Kidney (tissue), 14 donors: ENCODE data around the gene PRDM16. TPM values are rescaled to one million over a fixed set of nuclear protein-coding genes. Genes with fewer than 3 reads are reported as not detected.

Source experiments
- DNase-seq, 5 donors: peaks; one replicate each; pipeline ENCODE4 v3.0.0-alpha.2; 2013 to 2020
- FAIRE-seq: peaks from 2 replicates; lab custom pipeline; 2012; peaks lifted over from hg19 to GRCh38; lab: Jason Lieb, UNC
- H3K27ac ChIP-seq, 2 donors: one replicate each; pipeline ENCODE4 v1.7.0; 2013; ENCODE audit warnings: low read depth in 2 of 2, low read length in 2 of 2, inconsistent platforms in 1 of 2
- H3K27me3 ChIP-seq: one replicate; pipeline ENCODE4 v1.7.1; 2013; ENCODE audit warnings: low read length, inconsistent platforms; ENCODE audit not compliant: control insufficient read depth, insufficient read depth
- H3K36me3 ChIP-seq, 3 donors: one replicate each; pipeline versions ENCODE4 v1.7.0 to v1.7.1; 2013; ENCODE audit warnings: low read length in 3 of 3, control low read depth in 1 of 3, inconsistent platforms in 1 of 3; ENCODE audit not compliant: insufficient read depth in 3 of 3, control insufficient read depth in 2 of 3
- H3K4me1 ChIP-seq, 3 donors: one replicate each; pipeline versions ENCODE4 v1.7.0 to v1.7.1; 2013; ENCODE audit warnings: low read length in 3 of 3, inconsistent platforms in 1 of 3, low read depth in 1 of 3; ENCODE audit not compliant: control insufficient read depth in 2 of 3, insufficient read depth in 2 of 3
- H3K4me3 ChIP-seq, 3 donors: one replicate each; pipeline versions ENCODE4 v1.7.0 to v1.8.1; 2013; ENCODE audit warnings: low read length in 3 of 3, control low read depth in 1 of 3, inconsistent platforms in 1 of 3
- H3K9ac ChIP-seq, 3 donors: one replicate each; pipeline versions ENCODE4 v1.7.0 to v1.7.1; 2013; ENCODE audit warnings: low read length in 3 of 3, control low read depth in 1 of 3, inconsistent platforms in 1 of 3
- H3K9me3 ChIP-seq, 3 donors: one replicate each; pipeline versions ENCODE4 v1.7.0 to v1.7.1; 2013; ENCODE audit warnings: low read length in 3 of 3, control low read depth in 1 of 3, inconsistent platforms in 1 of 3; ENCODE audit not compliant: control insufficient read depth in 2 of 3, insufficient read depth in 1 of 3
- intact Hi-C: fragments of 100-400 bp; cut with DNase I; formaldehyde crosslinking; loops from one replicate; pipeline ENCODE4 v1.11.1; 2022
- polyA plus RNA-seq: library from polyadenylated mRNA; stranded (reverse); fragments of 350-450 nt; fragmentation: Illumina TruSeq; extraction: RNeasy Lipid Tissue Mini Kit (QIAGEN cat#74804); gene quantifications from one replicate; pipeline ENCODE4 v1.2.3, GENCODE V29; 2014; ENCODE audit warnings: low read depth, low replicate concordance; ENCODE audit not compliant: insufficient read depth
- total RNA-seq: library from RNA; stranded (reverse); fragmentation: NEBNext Ultra II Directional; extraction: Animal tissue kit (Norgen Biotek cat#: 25700); gene quantifications from one replicate; pipeline ENCODE4 v1.2.1, GENCODE V29; 2021
- TF ChIP-seq, protein P1 (sequence below): IDR thresholded peaks from 3 replicates; pipeline ENCODE4 v1.5.1; 2012; ENCODE audit warnings: mild to moderate bottlenecking, moderate library complexity, borderline replicate concordance; ENCODE audit not compliant: insufficient read depth; ENCODE audit errors: extremely low read depth
- donor health status: control.
- donor health status: control.
- donor health status: control.
- donor health status: control.
- donor health status: control.
- donor health status: DM: yes; HTN: yes; CAD: no.
- donor health status: Normal renal cell carcinoma (clear cell type).

The PRDM16 gene
- total and polyA plus RNA-seq, 2 donors from 2014 or later = 3.0 to 21.9 TPM

DNA sequence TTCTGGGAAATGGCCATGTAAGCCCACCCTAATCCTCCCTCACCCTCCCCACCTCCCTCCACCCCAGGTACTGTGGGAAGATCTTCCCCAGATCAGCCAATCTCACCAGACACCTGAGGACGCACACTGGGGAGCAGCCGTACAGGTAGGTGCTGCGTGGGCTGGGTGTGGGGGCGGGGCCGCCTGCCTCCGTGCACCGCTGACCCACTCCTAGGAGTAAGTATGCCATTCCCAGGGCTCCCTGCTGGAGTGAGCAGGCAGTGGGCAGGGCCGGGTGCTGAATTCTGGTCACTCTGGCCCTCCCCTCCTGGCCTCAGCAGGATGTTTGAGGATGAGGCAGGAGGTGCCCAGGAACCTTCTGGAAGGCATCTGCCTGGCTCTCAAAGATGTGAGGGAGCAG lies 349.6 kb downstream of the PRDM16 start:
- TF ChIP-seq, protein P1, sequence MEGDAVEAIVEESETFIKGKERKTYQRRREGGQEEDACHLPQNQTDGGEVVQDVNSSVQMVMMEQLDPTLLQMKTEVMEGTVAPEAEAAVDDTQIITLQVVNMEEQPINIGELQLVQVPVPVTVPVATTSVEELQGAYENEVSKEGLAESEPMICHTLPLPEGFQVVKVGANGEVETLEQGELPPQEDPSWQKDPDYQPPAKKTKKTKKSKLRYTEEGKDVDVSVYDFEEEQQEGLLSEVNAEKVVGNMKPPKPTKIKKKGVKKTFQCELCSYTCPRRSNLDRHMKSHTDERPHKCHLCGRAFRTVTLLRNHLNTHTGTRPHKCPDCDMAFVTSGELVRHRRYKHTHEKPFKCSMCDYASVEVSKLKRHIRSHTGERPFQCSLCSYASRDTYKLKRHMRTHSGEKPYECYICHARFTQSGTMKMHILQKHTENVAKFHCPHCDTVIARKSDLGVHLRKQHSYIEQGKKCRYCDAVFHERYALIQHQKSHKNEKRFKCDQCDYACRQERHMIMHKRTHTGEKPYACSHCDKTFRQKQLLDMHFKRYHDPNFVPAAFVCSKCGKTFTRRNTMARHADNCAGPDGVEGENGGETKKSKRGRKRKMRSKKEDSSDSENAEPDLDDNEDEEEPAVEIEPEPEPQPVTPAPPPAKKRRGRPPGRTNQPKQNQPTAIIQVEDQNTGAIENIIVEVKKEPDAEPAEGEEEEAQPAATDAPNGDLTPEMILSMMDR = no peak
- H3K27ac ChIP-seq = no peak overlapping the region
- H3K9ac ChIP-seq = no peak overlapping the region
- intact Hi-C loops = no loop called here
- H3K4me1 ChIP-seq = peaks cover 4 to 12% (median 4%) of the 10 kb centered on the region in 3 donors
- no peak overlapping the region for H3K4me3 ChIP-seq
- H3K36me3 ChIP-seq = peaks cover 0 to 3% (median 0%) of the 10 kb centered on the region in 3 donors
- H3K27me3 ChIP-seq = peaks cover 7% of the 10 kb centered on the region
- DNase-seq = no peak
- peaks cover 0 to 6% (median 0%) of the 10 kb centered on the region in 3 donors for H3K9me3 ChIP-seq
- FAIRE-seq = no peak

DNA sequence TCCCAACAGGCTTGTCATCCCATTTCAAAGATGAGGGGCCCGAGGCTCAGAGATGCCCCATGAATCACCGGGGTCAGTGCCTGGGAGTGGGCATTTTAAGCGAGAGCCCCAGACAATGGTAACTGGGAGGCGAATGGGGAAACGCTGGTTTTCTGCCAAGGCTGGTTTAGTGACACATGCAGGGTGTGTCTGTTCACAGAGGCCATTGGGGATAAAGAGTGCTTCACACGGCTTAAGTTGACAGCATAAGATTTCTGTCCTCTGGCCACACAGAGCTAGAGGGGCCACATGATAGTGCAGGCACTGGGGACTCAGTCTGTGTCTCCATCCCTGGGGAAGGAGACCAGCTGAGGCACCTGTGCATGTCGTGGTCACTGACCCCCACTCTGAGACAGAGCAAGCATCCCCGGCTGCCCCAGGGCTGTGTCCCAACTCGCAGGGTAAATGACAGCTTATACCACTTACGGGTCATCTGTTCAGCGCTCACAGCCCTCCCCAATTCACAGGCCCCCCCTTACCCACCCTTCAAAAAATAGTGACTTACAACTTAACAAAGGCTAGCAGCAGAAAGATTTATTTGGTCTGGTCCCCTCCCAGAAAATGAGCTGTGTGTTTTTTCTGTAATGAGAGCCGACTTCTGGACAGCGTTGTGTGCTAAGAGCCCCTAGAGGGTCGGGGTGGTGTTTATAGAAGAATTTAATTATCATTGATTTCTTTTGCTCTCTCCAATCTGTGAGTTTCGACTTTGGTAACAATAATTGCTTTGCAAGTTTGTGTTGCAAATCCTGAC lies 350.6 kb downstream of the PRDM16 start:
- H3K27me3 ChIP-seq = peaks cover 7% of the 10 kb centered on the region

DNA sequence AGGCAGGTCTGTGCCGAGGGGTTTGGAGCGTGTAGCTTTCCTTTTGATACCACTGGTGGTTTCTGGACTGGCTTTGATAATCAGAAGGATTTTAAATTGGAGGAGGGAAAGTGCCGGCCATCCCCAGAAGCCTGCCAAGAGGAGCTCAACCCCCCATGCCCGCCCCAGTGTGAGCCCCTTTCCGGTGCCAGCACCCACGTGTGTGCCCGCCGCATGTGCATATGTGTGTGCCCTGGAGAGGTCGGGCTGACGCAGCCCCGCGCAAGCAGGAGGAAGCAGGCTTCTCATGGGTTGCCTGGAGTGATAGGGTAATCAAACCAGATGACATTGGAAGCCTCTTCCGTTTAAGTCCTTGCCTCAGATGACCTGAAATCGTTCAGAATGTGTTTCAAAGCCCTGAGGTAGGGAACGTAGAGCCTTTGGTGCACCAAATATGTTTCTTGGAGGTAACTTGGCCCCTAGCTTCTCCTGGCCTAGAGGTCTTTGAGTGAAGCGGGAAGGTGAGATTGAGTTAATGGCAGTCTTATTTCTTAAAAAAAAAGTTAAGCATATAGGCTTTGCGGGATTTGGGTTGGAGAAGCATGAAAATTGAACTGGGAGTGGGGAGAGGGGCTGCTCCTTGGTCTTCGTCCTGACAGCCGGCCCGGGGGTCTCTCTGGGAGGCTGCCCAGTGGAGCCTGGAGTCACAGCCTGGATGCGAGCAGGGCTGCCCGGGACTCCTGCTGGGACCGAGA lies 351.4 kb downstream of the PRDM16 start:
- DNase-seq (no peak), FAIRE-seq (no peak)
- TF ChIP-seq, protein P1 = no peak
- Histone ChIP-seq H3K9ac (no peak overlapping the region), H3K27ac (no peak overlapping the region), H3K36me3 (peaks cover 0 to 3% (median 0%) of the 10 kb centered on the region in 3 donors), H3K9me3 (peaks cover 0 to 6% (median 0%) of the 10 kb centered on the region in 3 donors), H3K4me1 (peaks cover 4 to 15% (median 4%) of the 10 kb centered on the region in 3 donors), H3K4me3 (no peak overlapping the region), H3K27me3 (peaks cover 7% of the 10 kb centered on the region)
- intact Hi-C loops = loop anchor here (10.0 kb wide), 1 partner anchor 406 kb away; no protein-coding TSS in a partner anchor

More for the DNA sequence above, 350.6 kb downstream of the PRDM16 start:
- Histone ChIP-seq H3K27ac (no peak overlapping the region), H3K9ac (no peak overlapping the region), H3K4me3 (no peak overlapping the region), H3K4me1 (peaks cover 4 to 15% (median 4%) of the 10 kb centered on the region in 3 donors), H3K36me3 (peaks cover 0 to 3% (median 0%) of the 10 kb centered on the region in 3 donors), H3K9me3 (peaks cover 0 to 6% (median 0%) of the 10 kb centered on the region in 3 donors)
- intact Hi-C loops = loop anchor here (10.0 kb wide), 1 partner anchor 405 kb away; no protein-coding TSS in a partner anchor
- FAIRE-seq (no peak), DNase-seq (peak in 3 of 5 donors; percentile 41 to 49 (median 42))
- TF ChIP-seq, protein P1 = no peak
